ENCODE measurements around the gene BTBD17.

DNA sequence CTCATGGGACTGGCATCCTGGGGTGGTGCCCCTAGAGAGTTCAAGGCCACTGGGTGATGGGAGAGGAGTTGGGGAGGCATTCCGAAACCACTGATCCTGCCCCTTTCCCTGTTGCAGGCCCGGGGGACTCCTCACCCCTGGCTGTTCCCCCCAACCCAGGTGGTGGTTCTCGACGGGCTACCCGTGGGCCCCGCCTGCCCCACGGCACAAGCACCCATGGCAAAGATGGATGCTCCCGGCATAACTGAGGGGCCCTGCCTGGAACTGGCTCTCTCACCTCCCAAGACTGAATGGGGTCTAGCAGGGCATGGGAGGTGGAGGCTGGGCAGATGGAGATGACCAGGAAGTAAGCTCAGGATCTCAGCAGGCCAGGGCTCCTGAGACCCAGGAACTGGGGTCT is 6.6 kb downstream of the BTBD17 start:
- TF ChIP-seq, protein P1, sequence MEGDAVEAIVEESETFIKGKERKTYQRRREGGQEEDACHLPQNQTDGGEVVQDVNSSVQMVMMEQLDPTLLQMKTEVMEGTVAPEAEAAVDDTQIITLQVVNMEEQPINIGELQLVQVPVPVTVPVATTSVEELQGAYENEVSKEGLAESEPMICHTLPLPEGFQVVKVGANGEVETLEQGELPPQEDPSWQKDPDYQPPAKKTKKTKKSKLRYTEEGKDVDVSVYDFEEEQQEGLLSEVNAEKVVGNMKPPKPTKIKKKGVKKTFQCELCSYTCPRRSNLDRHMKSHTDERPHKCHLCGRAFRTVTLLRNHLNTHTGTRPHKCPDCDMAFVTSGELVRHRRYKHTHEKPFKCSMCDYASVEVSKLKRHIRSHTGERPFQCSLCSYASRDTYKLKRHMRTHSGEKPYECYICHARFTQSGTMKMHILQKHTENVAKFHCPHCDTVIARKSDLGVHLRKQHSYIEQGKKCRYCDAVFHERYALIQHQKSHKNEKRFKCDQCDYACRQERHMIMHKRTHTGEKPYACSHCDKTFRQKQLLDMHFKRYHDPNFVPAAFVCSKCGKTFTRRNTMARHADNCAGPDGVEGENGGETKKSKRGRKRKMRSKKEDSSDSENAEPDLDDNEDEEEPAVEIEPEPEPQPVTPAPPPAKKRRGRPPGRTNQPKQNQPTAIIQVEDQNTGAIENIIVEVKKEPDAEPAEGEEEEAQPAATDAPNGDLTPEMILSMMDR (IDR thresholded peaks at IDR 0.05; ENCODE audit: poor library complexity) = no peak
- no peak for TF ChIP-seq EZH2phosphoT487 (IDR thresholded peaks at IDR 0.05; ENCODE audit: low read depth, severe bottlenecking, unreplicated experiment)
